WTC11 (cell line): ENCODE results near the gene SAMD4A. TPM values are rescaled to one million over a fixed set of nuclear protein-coding genes. Genes with fewer than 3 reads are reported as not detected.

Experiments used
- ATAC-seq: fragments of 200-7000 bp; cut with Tn5 transposase; 2 replicates; pipeline ENCODE4 v1.10.0; 2021; ENCODE audit warnings: mild to moderate bottlenecking, moderate library complexity
- CTCF ChIA-PET: fragments of 300-600 bp; sonication (Branson Sonifier 250); formaldehyde crosslinking; loops from one replicate; lab custom pipeline; 2021; ENCODE audit warnings: antibody characterized with exemption; lab: Charles Lee
- POLR2A ChIA-PET: fragments of 350-600 bp; sonication (Branson Sonifier 250); formaldehyde crosslinking; loops from one replicate; lab custom pipeline; 2021; ENCODE audit warnings: antibody characterized with exemption; lab: Charles Lee
- DNase-seq: peaks from one replicate; pipeline ENCODE4 v3.0.0; 2021; ENCODE audit warnings: low spot score
- H3K27ac Mint-ChIP-seq: 2 replicates; pipeline ENCODE4 v1.8.0; 2021; ENCODE audit warnings: mixed read lengths
- H3K27me3 Mint-ChIP-seq: 2 replicates; pipeline ENCODE4 v1.8.0; 2021; ENCODE audit warnings: low read depth, mild to moderate bottlenecking, moderate library complexity, mixed read lengths
- H3K36me3 Mint-ChIP-seq: 2 replicates; pipeline ENCODE4 v1.8.0; 2021; ENCODE audit warnings: mixed read lengths
- H3K4me1 Mint-ChIP-seq: 2 replicates; pipeline ENCODE4 v1.8.0; 2022; ENCODE audit warnings: mixed read lengths
- H3K4me3 Mint-ChIP-seq: 2 replicates; pipeline ENCODE4 v1.8.0; 2021; ENCODE audit warnings: mild to moderate bottlenecking, moderate library complexity, mixed read lengths
- H3K9me3 Mint-ChIP-seq: 2 replicates; pipeline ENCODE4 v1.8.0; 2021; ENCODE audit warnings: mixed read lengths
- CTCF ChIP-seq: fragments of 200-600 bp; IDR thresholded peaks from 2 replicates; pipeline ENCODE4 v1.8.0; 2022; ENCODE audit warnings: antibody characterized with exemption
- EMX1 ChIP-seq: fragments of 250-450 bp; sonication (Bioruptor Pico); IDR thresholded peaks from 2 replicates; pipeline ENCODE4 v1.8.0; 2021; ENCODE audit warnings: mild to moderate bottlenecking
- ETV6 ChIP-seq: sonication (generic); formaldehyde crosslinking; IDR thresholded peaks from 2 replicates; pipeline ENCODE4 v1.8.1; 2022; ENCODE audit warnings: mild to moderate bottlenecking, missing genetic modification reagents
- HMGA2 ChIP-seq: fragments of 250-450 bp; sonication (Bioruptor Pico); IDR thresholded peaks from 2 replicates; pipeline ENCODE4 v1.4.0; 2021; ENCODE audit warnings: mild to moderate bottlenecking, moderate library complexity
- IRF2 ChIP-seq: sonication (generic); formaldehyde crosslinking; IDR thresholded peaks from 2 replicates; pipeline ENCODE4 v1.8.0; 2022; ENCODE audit warnings: low read depth, missing genetic modification reagents, borderline replicate concordance
- MXD4 ChIP-seq: fragments of 250-450 bp; sonication (Bioruptor Pico); IDR thresholded peaks from 2 replicates; pipeline ENCODE4 v1.8.0; 2021; ENCODE audit warnings: mild to moderate bottlenecking, moderate library complexity, borderline replicate concordance
- NFE2L1 ChIP-seq: sonication (generic); formaldehyde crosslinking; IDR thresholded peaks from 2 replicates; pipeline ENCODE4 v1.8.1; 2023; ENCODE audit warnings: missing genetic modification reagents
- PRRX2 ChIP-seq: fragments of 250-450 bp; sonication (Bioruptor Pico); IDR thresholded peaks from 2 replicates; pipeline ENCODE4 v1.8.0; 2021; ENCODE audit warnings: mild to moderate bottlenecking
- TCF7 ChIP-seq: sonication (generic); formaldehyde crosslinking; IDR thresholded peaks from 2 replicates; pipeline ENCODE4 v1.8.0; 2022; ENCODE audit warnings: mild to moderate bottlenecking, low read depth, missing genetic modification reagents, moderate library complexity
- ZNF263 ChIP-seq: sonication (generic); formaldehyde crosslinking; IDR thresholded peaks from 2 replicates; pipeline ENCODE4 v1.8.1; 2022; ENCODE audit warnings: low read depth, mild to moderate bottlenecking, moderate library complexity, missing genetic modification reagents
- ZNF281 ChIP-seq: sonication (generic); formaldehyde crosslinking; IDR thresholded peaks from 2 replicates; pipeline ENCODE4 v1.8.0; 2023; ENCODE audit warnings: mild to moderate bottlenecking, missing genetic modification reagents
- ZNF317 ChIP-seq: sonication (generic); formaldehyde crosslinking; IDR thresholded peaks from 2 replicates; pipeline ENCODE4 v1.8.1; 2023; ENCODE audit warnings: low read depth, mild to moderate bottlenecking, moderate library complexity, missing genetic modification reagents, borderline replicate concordance
- ZNF416 ChIP-seq: fragments of 250-450 bp; sonication (Bioruptor Pico); IDR thresholded peaks from 2 replicates; pipeline ENCODE4 v1.9.0; 2021; ENCODE audit warnings: mild to moderate bottlenecking, inconsistent platforms
- ZNF532 ChIP-seq: fragments of 250-450 bp; sonication (Bioruptor Pico); IDR thresholded peaks from 2 replicates; pipeline ENCODE4 v1.9.0; 2021; ENCODE audit warnings: mild to moderate bottlenecking, borderline replicate concordance
- total RNA-seq: library from RNA; stranded (reverse); gene quantifications from 3 replicates; pipeline ENCODE4 v1.2.3, GENCODE V29; 2021
- TF ChIP-seq, protein P1 (sequence below): sonication (generic); formaldehyde crosslinking; IDR thresholded peaks from 2 replicates; pipeline ENCODE4 v1.8.1; 2023; ENCODE audit warnings: mild to moderate bottlenecking, moderate library complexity, missing genetic modification reagents
- TF ChIP-seq, protein P2 (sequence below): sonication (generic); formaldehyde crosslinking; IDR thresholded peaks from 2 replicates; pipeline ENCODE4 v1.8.0; 2022; ENCODE audit warnings: mild to moderate bottlenecking, missing genetic modification reagents

Gene SAMD4A
- total RNA-seq, 1 experiment from 2014 or later, result 6.0 TPM

DNA sequence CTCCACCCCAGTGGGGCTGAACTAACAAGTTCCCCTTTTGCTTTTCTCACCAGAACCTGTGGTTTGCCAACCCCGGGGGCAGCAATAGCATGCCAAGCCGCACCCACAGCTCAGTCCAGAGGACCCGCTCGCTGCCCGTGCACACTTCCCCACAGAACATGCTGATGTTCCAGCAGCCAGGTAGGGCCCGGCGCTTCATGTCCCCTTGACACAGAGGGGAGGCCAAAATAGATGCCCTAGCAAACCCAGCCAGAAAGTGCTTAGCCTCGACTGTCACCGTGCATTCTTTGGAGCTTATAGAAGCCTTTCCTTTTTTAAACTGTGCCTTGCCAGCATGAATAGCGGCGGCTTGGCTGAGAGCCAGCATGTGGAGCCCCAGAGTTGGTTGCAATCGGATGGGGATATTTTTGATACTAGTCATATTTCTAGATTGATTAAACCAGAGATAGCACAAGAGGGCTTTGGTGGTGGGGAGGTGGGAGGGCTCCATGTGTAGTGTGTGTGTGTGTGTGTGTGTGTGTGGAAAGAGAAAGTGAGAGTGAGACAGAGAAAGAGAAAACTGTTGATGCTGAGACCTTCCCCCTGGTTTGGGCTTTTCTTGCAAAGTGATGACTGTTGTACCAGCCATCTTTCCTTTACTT is 209.6 kb downstream of the SAMD4A start:
- no peak overlapping the region for H3K27ac Mint-ChIP-seq

GRCh38 chr14:54777395-54777794 is 210.5 kb downstream of the SAMD4A start:
- no peak for ATAC-seq
- ChIA-PET CTCF (interaction anchor here (0.6 to 6.8 kb wide), 3 partner anchors 28 to 211 kb away, joined by 3 to 138 read pairs (median 6); partner anchors contain the start of gene SAMD4A), POLR2A (no interaction called here)
- Mint-ChIP-seq H3K9me3 (no peaks in the 10 kb centered on the region), H3K4me1 (peaks cover 17% of the 10 kb centered on the region), H3K27ac (no peak overlapping the region), H3K4me3 (no peak overlapping the region), H3K36me3 (no peaks in the 10 kb centered on the region), H3K27me3 (no peaks in the 10 kb centered on the region)
- DNase-seq, result no peak
- no peak for TF ChIP-seq PRRX2 (CRISPR knock-in tag)
- TF ChIP-seq MXD4, result no peak
- no peak for TF ChIP-seq ETV6
- TF ChIP-seq ZNF416, result no peak
- TF ChIP-seq IRF2 (CRISPR knock-in tag), result no peak
- TF ChIP-seq, protein P1, sequence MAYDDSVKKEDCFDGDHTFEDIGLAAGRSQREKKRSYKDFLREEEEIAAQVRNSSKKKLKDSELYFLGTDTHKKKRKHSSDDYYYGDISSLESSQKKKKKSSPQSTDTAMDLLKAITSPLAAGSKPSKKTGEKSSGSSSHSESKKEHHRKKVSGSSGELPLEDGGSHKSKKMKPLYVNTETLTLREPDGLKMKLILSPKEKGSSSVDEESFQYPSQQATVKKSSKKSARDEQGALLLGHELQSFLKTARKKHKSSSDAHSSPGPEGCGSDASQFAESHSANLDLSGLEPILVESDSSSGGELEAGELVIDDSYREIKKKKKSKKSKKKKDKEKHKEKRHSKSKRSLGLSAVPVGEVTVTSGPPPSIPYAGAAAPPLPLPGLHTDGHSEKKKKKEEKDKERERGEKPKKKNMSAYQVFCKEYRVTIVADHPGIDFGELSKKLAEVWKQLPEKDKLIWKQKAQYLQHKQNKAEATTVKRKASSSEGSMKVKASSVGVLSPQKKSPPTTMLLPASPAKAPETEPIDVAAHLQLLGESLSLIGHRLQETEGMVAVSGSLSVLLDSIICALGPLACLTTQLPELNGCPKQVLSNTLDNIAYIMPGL (CRISPR knock-in tag), result no peak
- TF ChIP-seq EMX1, result no peak
- TF ChIP-seq, protein P2, sequence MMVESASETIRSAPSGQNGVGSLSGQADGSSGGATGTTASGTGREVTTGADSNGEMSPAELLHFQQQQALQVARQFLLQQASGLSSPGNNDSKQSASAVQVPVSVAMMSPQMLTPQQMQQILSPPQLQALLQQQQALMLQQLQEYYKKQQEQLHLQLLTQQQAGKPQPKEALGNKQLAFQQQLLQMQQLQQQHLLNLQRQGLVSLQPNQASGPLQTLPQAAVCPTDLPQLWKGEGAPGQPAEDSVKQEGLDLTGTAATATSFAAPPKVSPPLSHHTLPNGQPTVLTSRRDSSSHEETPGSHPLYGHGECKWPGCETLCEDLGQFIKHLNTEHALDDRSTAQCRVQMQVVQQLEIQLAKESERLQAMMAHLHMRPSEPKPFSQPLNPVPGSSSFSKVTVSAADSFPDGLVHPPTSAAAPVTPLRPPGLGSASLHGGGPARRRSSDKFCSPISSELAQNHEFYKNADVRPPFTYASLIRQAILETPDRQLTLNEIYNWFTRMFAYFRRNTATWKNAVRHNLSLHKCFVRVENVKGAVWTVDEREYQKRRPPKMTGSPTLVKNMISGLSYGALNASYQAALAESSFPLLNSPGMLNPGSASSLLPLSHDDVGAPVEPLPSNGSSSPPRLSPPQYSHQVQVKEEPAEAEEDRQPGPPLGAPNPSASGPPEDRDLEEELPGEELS (CRISPR knock-in tag), result no peak
- no peak for TF ChIP-seq TCF7 (CRISPR knock-in tag)
- no peak for TF ChIP-seq ZNF281 (CRISPR knock-in tag)
- no peak for TF ChIP-seq ZNF532 (CRISPR knock-in tag)
- TF ChIP-seq ZNF263 (CRISPR knock-in tag), result no peak

More for the DNA sequence above, 209.6 kb downstream of the SAMD4A start:
- H3K27me3 Mint-ChIP-seq, result no peaks in the 10 kb centered on the region
- H3K4me3 Mint-ChIP-seq, result no peak overlapping the region
- ChIA-PET CTCF (interaction anchor here (1.6 to 6.8 kb wide), 2 partner anchors 29 to 210 kb away, joined by 7 to 138 read pairs; partner anchors contain the start of gene SAMD4A), POLR2A (no interaction called here)
- TF ChIP-seq, protein P2 (CRISPR knock-in tag), result no peak
- no peak for TF ChIP-seq HMGA2
- TF ChIP-seq NFE2L1, result no peak
- no peak for TF ChIP-seq ZNF317
- no peak for TF ChIP-seq CTCF
- H3K36me3 Mint-ChIP-seq, result no peaks in the 10 kb centered on the region
- ATAC-seq (no peak), DNase-seq (no peak)
- H3K9me3 Mint-ChIP-seq, result no peaks in the 10 kb centered on the region
- H3K4me1 Mint-ChIP-seq, result peaks cover 21% of the 10 kb centered on the region
